NCI-H2107 treated with DMSO at 0.1 percent for 48 hours (cell line): Measurements from ENCODE around the gene CYP4B1.

Experiments used
- DNase-seq: peaks from one replicate; lab custom pipeline; 2025; ENCODE audit not compliant: unreplicated experiment; lab: John Stamatoyannopoulos, UW

Gene CYP4B1

GRCh38 chr1:46793126-46793525 lies 5.7 kb upstream of the CYP4B1 start:
- no peak for DNase-seq

GRCh38 chr1:46797696-46798470 lies 963 bp upstream of the CYP4B1 start:
- no peak for DNase-seq

- DNase-seq, result no peak
Observed at GRCh38 chr1:46800742-46801141, 1.9 kb downstream of the CYP4B1 start.

- DNase-seq, result no peak
Observed at GRCh38 chr1:46801323-46802055, 2.6 kb downstream of the CYP4B1 start.

DNA sequence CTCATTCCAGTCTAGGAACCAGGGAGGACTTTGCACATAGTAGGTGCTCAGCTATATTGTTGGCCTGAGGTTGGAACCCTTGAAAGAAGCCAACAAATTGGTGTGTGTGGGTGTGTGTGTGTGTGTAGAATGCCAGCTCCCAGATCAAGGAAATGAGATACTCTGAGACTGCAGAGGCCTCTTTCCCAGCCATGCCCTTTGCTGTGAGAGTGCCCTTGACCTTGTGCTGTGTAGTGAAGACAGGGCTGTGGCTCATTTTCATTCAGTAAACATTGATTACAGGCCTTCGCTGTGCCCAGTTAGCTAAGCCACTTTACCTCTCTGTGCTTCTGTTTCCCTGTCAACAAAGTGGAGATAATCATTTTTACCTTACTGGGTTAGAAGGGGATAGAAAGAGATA lies 3.2 kb downstream of the CYP4B1 start:
- no peak for DNase-seq

DNA sequence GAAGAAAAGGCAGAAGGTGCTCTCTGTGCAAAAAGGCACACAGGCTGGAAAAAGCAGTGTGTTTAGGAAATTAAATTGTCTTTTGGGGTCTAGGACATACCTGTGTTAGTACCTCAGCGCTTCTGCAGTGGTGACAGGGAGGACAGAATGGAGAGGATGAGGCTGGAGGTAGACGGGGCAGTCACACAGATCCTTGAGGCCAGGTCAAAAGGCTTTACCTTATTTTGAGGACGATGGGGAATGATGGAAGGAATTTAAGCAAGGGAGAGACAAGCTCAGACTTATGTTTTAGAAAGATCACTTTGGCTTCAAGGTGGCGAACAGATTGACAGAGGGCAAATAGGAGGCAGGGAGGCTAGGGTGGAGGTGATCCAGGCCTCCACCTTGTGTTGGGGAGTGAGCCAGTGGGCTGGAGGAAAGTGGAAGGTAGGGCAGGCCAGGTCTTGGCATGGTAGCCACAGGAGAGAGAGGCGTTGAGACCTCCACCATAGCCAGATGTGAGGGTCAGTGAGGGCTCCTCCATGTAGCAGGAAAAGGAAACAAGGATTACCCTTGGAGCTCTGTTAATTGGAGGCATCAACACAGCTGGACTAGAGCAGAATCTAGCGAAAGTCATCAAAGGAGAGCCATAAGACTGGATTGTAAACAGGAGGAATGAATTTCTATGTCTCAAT lies 4.2 kb downstream of the CYP4B1 start:
- no peak for DNase-seq

DNA sequence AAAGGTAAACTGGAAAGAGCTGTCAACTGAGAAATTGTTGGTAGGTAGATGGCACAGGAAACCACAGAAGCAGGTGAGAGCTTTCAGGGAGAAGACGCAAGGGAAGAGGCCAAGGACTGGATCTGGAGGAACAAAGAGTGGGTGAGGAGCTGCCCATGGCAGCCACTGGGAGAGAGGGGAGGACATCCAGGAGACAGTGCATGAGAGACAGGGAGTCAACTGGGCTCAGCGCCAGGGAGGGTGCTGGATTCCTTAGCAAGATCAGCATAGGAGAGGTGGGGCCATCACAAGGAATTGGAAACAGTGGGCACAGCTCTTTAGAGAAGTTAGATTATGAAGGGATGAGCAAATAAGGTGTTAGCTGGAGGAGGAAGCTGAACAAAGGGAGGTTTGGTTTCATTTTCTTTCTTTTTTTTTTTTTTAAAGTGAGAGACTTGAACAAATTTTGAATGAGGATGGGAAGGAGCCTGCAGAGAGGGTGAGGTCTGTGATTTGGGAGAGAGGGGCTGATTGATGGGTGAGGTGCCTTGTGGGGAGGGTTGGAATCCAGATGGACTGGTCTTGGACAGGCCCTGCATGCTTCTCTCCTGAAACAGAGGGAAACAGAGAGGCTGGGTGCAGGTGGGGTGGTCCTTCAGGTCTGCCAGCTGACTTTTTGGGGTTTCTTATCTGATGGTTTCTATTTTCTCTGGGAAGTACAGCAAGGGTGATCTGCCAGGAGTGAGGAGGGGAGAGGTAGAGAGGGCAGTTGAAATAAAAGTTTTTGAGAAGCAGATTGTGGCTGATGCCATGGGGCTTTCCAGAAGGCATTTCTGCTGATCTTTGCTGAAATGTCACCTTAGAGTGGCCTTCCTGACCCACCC lies 5.4 kb downstream of the CYP4B1 start:
- DNase-seq, result no peak

GRCh38 chr1:46804926-46805325 lies 6.1 kb downstream of the CYP4B1 start:
- no peak for DNase-seq

GRCh38 chr1:46805755-46806154 lies 6.9 kb downstream of the CYP4B1 start:
- DNase-seq, result no peak

- DNase-seq, result no peak
Observed at GRCh38 chr1:46806196-46807020, 7.6 kb downstream of the CYP4B1 start.

DNA sequence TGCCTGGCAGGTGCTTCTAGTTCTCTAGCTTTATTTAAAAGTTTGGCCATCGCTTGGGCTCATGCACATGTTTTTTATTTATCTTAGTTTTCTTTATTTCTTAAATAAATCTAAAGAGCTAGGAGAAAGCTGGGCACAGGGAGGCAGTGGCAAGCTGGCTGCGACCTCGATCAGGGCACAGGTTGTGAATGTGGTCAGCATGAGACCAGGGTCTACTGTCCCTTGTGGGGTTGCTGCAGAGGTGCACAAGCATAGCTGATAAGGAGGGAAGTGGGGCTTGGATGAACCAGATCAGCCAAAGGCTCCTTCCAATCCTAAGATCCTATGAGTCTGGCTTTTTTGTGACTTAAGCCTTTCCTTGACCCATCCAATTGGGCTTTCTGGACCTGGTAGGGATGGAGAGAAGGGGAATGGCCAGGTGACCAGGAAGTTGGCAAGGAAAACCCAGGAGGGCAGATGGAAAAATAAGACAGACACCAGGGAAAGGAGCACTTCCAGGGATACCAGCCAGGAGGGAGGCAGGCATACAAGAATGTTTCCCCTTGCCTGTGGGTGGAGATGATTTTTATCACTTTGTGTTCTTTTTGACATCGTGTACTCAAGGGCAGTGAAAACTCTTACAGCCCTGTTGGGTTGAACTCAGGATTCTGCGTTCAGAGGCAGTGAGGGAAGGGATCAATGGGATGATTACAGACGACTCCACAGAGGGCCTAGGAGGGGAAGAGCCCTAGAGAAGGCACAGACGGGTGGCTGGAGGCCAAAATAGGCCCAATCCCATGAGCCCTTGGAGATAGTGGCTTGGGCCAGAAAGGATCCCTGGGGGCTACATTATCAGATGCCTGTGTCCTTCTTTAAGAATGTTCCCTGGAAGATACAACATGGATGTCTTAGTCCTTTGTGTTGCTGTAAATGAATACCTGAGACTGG lies 8.5 kb downstream of the CYP4B1 start:
- no peak for DNase-seq

DNA sequence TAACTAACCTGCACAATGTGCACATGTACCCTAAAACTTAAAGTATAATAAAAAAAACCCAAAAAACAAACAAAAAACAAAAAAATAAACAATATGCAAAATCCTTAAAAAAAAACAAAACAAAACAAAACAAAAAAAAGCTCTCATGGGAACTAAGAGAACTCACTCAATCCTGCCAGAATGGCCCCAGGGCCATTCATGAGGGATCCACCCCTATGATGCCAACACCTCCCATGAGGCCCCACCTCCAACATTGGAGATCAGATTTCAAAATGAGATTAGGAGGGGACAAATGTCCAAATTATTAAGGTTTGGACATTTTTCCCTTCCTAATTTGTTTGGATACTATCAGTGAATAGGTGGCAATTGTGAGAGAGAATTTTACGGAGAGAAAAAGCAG lies 10.2 kb downstream of the CYP4B1 start:
- no peak for DNase-seq

- no peak for DNase-seq
Observed at GRCh38 chr1:46809904-46810303, 11.1 kb downstream of the CYP4B1 start.

DNA sequence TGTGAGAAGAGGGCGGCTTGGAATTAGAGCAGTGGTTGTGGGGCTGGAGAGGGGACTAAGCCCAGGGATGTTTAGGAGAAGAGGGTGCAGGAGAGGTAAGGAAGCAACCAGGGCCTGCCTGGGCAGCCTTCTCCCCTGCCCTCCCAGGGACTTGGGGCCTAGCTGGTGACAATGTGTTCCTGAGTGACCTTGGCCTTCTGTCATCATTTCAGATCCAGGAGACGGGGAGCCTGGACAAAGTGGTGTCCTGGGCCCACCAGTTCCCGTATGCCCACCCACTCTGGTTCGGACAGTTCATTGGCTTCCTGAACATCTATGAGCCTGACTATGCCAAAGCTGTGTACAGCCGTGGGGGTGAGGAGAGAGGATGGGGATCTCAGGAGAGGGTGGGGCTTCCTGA lies 11.8 kb downstream of the CYP4B1 start:
- DNase-seq, result no peak

DNA sequence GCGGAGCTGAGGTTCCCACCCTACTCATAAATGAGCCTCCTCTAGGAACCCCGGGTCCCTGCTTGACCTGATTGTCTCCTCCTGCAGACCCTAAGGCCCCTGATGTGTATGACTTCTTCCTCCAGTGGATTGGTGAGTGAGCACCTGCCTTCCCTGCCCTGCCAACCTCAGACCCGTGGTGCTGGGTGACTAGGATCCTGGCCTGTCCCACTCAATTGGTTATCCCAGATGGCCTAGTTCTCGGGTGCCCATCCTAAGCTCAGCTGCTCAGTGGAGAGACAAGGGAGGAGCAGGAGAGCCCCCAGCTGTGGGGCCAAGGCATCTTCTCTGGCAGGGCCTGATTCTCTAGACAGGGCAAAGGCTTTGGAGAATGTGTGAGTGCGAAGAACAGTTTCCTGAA lies 12.2 kb downstream of the CYP4B1 start:
- no peak for DNase-seq

DNA sequence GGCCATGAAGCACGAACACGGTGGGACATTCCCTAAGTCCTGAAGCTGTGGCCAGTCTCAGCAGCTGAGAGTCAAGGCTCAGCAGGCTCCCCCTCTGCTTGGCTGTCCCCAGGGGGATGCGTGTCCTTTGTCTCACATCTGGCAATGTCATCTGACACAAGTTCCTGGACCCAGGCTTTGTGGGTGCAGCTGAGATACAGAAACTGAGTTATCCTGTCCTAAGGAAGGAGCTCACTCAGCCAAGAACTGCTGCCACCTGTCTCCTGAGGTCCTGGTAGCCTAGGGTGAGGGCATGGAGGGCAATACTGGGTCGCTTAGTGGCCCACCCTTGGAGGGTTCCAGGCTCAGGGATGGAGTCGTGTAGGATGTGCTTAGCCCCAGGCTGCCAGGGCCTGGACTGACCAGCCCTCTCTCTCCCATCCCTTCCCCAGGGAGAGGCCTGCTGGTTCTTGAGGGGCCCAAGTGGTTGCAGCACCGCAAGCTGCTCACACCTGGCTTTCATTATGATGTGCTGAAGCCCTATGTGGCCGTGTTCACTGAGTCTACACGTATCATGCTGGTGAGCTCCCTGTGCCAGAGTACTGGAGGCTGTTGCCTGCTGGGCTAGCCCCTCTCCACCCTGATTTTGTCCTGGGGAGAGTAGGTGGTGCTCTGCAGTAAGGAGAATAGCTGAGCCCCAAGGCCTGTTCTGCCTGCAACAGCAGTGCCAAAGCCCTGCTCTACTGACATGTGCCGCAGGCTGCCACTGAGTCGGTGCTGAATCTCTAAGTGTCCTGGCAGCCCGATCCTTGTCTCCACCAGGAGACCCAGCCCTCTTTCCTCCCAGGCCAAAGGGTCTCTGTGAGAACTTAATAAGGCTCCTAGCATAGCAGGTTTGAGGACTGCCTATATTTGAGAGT lies 13.5 kb downstream of the CYP4B1 start:
- no peak for DNase-seq

DNA sequence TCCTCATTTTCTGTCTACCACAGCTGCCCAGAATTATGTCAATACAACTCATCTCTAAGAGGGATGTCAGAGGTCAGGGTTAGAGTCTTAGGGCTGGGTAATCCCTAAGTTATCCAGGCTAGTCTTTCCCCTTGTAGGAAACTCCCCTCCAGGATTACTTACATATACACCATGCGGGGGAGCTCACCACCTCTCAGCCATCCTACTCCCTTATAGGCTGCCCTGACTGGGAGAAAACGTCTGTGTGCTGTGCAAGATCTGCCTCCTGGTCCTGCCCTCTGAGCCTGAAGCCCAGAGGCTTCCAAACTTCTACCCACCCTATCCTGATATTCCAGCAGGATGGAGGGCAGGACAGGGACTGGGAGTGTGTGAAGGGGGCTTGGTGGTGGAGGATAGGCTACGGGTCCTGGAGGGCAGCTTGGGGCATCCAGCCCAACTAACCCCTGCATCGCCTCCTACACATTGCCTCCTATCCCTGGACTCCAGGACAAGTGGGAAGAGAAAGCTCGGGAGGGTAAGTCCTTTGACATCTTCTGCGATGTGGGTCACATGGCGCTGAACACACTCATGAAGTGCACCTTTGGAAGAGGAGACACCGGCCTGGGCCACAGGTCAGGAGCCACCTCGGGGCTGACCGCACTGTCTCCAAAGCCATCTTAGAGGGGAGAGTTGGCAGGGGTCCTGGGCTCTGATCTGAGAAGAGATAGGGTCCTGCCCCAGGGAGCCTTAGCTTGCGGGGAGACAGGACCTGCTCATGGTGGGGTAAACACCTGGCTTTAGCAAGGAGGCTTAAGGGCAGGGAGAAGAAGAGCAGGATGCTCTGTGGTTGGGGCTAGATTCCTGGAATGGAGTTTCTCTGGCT lies 14.4 kb downstream of the CYP4B1 start:
- no peak for DNase-seq
